RWPE2 (cell line): Measurements from ENCODE around the gene BCAN.
A peak's percentile ranks its signal among the peaks of the same experiment; 100 is the strongest.

ENCODE experiments used
- ATAC-seq: fragments of 200-7000 bp; cut with Tn5 transposase; 3 replicates; pipeline ENCODE4 v1.9.1; 2021; ENCODE audit warnings: low read depth
- DNase-seq: peaks from one replicate; pipeline ENCODE4 v3.0.0-alpha.2; 2020; ENCODE audit warnings: low spot score
- H3K27ac ChIP-seq: fragments of 450-650 bp; 2 replicates; pipeline ENCODE4 v1.5.1; 2017; ENCODE audit warnings: mild to moderate bottlenecking; ENCODE audit not compliant: poor library complexity, severe bottlenecking
- H3K27me3 ChIP-seq: fragments of 250-450 bp; sonication (Bioruptor Pico); 2 replicates; pipeline ENCODE4 v1.5.1; 2021; ENCODE audit warnings: mild to moderate bottlenecking, moderate library complexity; ENCODE audit not compliant: insufficient read depth, poor library complexity, severe bottlenecking
- H3K36me3 ChIP-seq: fragments of 250-450 bp; sonication (Bioruptor Pico); 2 replicates; pipeline ENCODE4 v1.5.1; 2020; ENCODE audit warnings: low read depth, mild to moderate bottlenecking, moderate library complexity
- H3K4me1 ChIP-seq: fragments of 250-450 bp; sonication (Bioruptor Pico); 2 replicates; pipeline ENCODE4 v1.5.1; 2021; ENCODE audit warnings: mild to moderate bottlenecking, moderate library complexity; ENCODE audit not compliant: insufficient read depth, poor library complexity, severe bottlenecking
- H3K4me3 ChIP-seq: fragments of 250-450 bp; sonication (Bioruptor Pico); 2 replicates; pipeline ENCODE4 v1.5.1; 2021; ENCODE audit warnings: mild to moderate bottlenecking, moderate library complexity; ENCODE audit not compliant: severe bottlenecking
- H3K9me3 ChIP-seq: fragments of 250-450 bp; sonication (Bioruptor Pico); 2 replicates; pipeline ENCODE4 v1.5.1; 2021; ENCODE audit warnings: mild to moderate bottlenecking, moderate library complexity; ENCODE audit not compliant: severe bottlenecking
- TF ChIP-seq, protein P1 (sequence below): fragments of 450-650 bp; IDR thresholded peaks from one replicate; pipeline ENCODE4 v1.5.1; 2017; ENCODE audit warnings: mild to moderate bottlenecking, moderate library complexity; ENCODE audit not compliant: poor library complexity, severe bottlenecking

The BCAN gene

DNA sequence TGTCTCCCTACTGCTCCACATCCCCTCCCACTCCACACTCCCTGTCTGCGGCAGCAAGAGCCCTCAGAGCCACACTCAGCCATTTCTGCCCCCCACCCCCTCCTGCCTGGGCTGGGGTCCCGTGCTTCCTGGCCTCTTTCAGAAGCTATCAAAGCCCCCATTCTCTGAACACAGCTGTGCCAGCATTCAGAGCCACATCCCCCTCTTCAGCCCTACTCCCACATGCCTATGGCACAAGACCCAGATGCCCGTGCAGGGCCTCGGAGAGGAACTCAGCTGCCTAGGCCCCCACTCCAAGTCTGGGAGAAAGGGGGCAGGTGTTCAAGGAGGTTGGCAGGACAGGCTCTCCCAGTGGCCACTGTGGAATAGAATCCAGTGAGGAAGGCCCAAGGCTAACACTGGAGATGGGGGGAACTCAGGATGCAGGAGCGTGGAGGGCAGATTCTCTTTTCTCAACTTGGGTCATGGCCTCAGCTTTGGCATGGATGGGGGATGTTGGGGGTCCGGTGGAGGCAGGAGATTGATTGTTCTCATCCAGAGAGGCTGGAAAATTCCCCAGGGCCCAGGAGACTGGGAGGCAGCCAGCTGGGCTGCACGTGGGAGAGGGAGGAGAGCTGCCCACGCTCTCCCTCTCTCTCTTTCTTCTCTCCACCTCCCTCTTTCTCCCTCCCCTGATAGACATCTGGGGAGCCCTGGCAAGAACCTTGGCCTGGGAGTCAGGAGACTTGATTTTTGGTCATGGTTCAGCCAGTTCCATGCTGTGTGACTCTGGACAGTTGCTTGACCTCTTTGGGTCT, 3.5 kb upstream of the BCAN start:
- TF ChIP-seq, protein P1, sequence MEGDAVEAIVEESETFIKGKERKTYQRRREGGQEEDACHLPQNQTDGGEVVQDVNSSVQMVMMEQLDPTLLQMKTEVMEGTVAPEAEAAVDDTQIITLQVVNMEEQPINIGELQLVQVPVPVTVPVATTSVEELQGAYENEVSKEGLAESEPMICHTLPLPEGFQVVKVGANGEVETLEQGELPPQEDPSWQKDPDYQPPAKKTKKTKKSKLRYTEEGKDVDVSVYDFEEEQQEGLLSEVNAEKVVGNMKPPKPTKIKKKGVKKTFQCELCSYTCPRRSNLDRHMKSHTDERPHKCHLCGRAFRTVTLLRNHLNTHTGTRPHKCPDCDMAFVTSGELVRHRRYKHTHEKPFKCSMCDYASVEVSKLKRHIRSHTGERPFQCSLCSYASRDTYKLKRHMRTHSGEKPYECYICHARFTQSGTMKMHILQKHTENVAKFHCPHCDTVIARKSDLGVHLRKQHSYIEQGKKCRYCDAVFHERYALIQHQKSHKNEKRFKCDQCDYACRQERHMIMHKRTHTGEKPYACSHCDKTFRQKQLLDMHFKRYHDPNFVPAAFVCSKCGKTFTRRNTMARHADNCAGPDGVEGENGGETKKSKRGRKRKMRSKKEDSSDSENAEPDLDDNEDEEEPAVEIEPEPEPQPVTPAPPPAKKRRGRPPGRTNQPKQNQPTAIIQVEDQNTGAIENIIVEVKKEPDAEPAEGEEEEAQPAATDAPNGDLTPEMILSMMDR, result no peak
- Histone ChIP-seq H3K4me3 (no peak overlapping the region), H3K27me3 (peaks cover 76% of the 10 kb centered on the region), H3K27ac (no peak overlapping the region), H3K9me3 (no peaks in the 10 kb centered on the region), H3K4me1 (no peaks in the 10 kb centered on the region), H3K36me3 (no peaks in the 10 kb centered on the region)
- ATAC-seq (no peak), DNase-seq (no peak)

DNA sequence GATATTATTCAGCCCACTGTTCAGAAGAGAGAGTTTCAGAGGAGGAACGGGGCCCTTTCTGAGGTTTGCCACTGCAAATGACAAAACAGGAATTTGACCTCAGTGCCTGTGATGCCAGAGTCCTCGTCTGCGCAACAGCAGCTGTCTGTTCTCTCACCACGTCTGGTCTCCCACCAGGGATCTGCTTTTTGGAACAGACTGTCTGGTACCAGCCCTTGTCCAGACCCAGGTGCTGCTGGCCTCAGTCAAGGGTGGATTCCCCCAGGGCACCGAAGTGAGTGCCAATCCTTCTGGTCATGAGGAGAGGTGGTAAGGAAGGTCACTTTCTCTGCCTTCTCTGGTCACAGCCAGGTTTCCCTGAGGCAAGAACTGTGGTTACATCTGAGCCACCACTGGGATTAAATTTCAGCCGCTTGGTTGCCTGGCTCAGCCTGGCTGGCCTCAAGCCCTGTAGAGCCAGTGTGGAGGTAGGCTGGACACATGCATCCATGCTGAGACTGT, 2.3 kb upstream of the BCAN start:
- Histone ChIP-seq H3K27ac (no peak overlapping the region), H3K36me3 (no peaks in the 10 kb centered on the region), H3K4me1 (no peaks in the 10 kb centered on the region), H3K9me3 (no peaks in the 10 kb centered on the region), H3K4me3 (no peak overlapping the region), H3K27me3 (peaks cover 87% of the 10 kb centered on the region)
- ATAC-seq (peak; percentile 36; the same call in 1 of the 3 replicates), DNase-seq (no peak)
- TF ChIP-seq, protein P1, result no peak

DNA sequence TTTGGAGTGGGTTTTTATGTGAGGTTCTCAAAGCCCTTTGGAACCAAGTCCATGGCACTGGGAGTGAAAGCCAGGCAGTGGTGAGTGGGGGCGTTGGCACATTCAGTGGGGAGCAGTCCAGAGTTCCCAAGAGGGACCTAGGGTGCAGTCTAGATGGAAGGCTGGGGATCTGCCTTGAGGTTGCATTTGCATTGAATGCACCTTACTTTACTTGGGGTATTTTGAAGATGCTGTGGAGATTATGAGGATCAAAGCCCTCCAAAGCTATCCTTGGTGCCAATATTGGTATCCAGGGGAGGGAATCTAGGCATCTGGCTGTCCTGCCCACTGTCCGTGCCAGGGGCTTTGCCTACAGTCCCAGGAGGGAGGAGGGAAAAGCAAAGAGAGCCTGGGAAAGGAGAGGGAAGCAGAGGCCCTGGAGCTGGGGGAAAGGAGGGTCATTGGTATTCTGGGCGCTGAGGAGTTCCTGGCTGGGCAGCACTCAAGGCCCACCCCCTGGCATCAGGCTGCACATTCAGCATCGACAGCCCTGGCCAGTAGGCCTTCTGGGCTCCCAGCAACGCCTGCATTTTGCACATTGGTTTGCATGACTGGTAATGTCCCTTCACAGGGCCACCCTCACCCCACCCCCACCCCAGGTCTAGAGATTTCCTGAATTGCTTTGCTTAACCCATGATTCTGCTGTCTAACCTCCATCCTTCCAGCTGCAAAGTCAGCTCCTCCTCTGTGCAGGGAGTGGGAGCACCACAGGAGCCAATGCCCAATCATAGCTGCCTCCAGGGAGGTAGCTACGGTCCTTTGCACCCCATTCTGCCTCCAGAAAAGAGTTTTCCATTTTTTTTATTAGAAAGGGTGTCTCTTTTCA, 843 bp upstream of the BCAN start:
- Histone ChIP-seq H3K4me3 (no peak overlapping the region), H3K27me3 (peaks cover 96% of the 10 kb centered on the region), H3K27ac (no peak overlapping the region), H3K9me3 (no peaks in the 10 kb centered on the region), H3K4me1 (no peaks in the 10 kb centered on the region), H3K36me3 (no peaks in the 10 kb centered on the region)
- DNase-seq (no peak), ATAC-seq (no peak)
- TF ChIP-seq, protein P1, result no peak

DNA sequence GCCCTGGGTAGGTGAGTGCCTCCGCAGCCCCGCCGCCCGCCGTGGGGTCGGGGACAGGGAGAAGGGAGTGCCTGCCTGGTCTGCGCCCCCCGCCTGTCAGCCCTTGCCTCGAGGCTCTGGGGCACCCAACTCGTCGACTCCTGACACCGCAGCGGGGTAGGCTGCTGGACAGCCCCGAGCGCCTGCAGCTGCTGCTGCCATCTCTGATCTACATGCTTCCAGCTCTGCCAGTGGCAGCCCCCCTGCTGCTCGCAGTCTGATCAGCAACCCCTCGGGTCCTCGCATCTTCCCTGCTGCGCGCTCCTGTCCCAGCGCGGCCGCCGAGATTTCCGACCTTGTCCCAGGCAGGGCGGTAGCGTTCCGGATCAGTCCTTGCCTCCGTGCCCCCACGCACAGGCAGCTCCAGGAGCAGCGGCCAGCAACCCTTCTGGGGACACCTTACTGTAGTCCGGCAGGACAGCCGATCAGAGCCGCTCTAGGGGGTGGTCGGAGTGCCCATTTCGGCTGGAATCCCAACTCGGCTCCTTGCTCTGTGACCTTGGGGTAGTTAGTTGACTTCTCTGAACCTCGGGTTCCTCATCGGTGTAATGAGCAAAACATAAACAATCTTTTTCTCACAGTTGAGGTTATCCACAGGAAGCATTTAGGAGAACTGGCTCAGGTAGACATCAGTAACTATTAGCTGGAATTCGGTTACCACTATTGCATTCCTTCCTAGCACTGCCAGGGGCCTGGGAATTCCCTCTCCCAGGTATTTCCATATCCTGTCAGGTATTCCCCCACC, 540 bp downstream of the BCAN start:
- no peak overlapping the region for H3K4me3 ChIP-seq
- no peak overlapping the region for H3K27ac ChIP-seq
- no peaks in the 10 kb centered on the region for H3K36me3 ChIP-seq
- no peaks in the 10 kb centered on the region for H3K4me1 ChIP-seq
- H3K27me3 ChIP-seq, result peaks cover 95% of the 10 kb centered on the region
- DNase-seq (no peak), ATAC-seq (no peak)
- TF ChIP-seq, protein P1, result no peak
- H3K9me3 ChIP-seq, result no peaks in the 10 kb centered on the region
